Measurements from ENCODE around the gene SLC20A1.

SLC20A1 gene

GRCh38 chr2:112665113-112665780, 19.5 kb downstream of the SLC20A1 start:
- TF ChIP-seq REST (IDR thresholded peaks at IDR 0.05; ENCODE audit: low read depth) (no peak), CREB1 (IDR thresholded peaks at IDR 0.05; ENCODE audit: low read depth) (no peak), ZBTB7A (IDR thresholded peaks at IDR 0.05; ENCODE audit: low read depth) (no peak), NFIC (IDR thresholded peaks at IDR 0.05) (no peak), YY1 (IDR thresholded peaks at IDR 0.05; ENCODE audit: low read depth) (no peak), RAD21 (IDR thresholded peaks at IDR 0.05; ENCODE audit: low read depth) (no peak)

GRCh38 chr2:112666761-112667122, 21.0 kb downstream of the SLC20A1 start:
- TF ChIP-seq REST (IDR thresholded peaks at IDR 0.05; ENCODE audit: low read depth) (no peak), YY1 (IDR thresholded peaks at IDR 0.05; ENCODE audit: low read depth) (no peak), MAX (IDR thresholded peaks at IDR 0.05) (no peak), ZBTB7A (IDR thresholded peaks at IDR 0.05; ENCODE audit: low read depth) (no peak), NFIC (IDR thresholded peaks at IDR 0.05) (no peak), TCF12 (IDR thresholded peaks at IDR 0.05; ENCODE audit: low read depth) (no peak), EP300 (IDR thresholded peaks at IDR 0.05; ENCODE audit: borderline replicate concordance) (no peak), RAD21 (IDR thresholded peaks at IDR 0.05; ENCODE audit: low read depth) (no peak), TEAD4 (IDR thresholded peaks at IDR 0.05) (no peak)

GRCh38 chr2:112669667-112670066, 23.9 kb downstream of the SLC20A1 start:
- TF ChIP-seq TCF12 (IDR thresholded peaks at IDR 0.05; ENCODE audit: low read depth): no peak
- TF ChIP-seq USF1 (IDR thresholded peaks at IDR 0.05): no peak
- no peak for TF ChIP-seq NFIC (IDR thresholded peaks at IDR 0.05)
- TF ChIP-seq RAD21 (IDR thresholded peaks at IDR 0.05; ENCODE audit: low read depth): no peak
- no peak for TF ChIP-seq CREB1 (IDR thresholded peaks at IDR 0.05; ENCODE audit: low read depth)
- TF ChIP-seq TEAD4 (IDR thresholded peaks at IDR 0.05): no peak
- no peak for TF ChIP-seq FOXM1 (IDR thresholded peaks at IDR 0.05; ENCODE audit: borderline replicate concordance, low read depth)
- no peak for TF ChIP-seq TAF1 (IDR thresholded peaks at IDR 0.05; ENCODE audit: low read depth)
- TF ChIP-seq MAX (IDR thresholded peaks at IDR 0.05): no peak
- no peak for TF ChIP-seq YY1 (IDR thresholded peaks at IDR 0.05; ENCODE audit: low read depth)
- no peak for TF ChIP-seq ZBTB7A (IDR thresholded peaks at IDR 0.05; ENCODE audit: low read depth)
- no peak for TF ChIP-seq REST (IDR thresholded peaks at IDR 0.05; ENCODE audit: low read depth)

- TF ChIP-seq ZBTB7A (IDR thresholded peaks at IDR 0.05; ENCODE audit: low read depth) (no peak), FOXM1 (IDR thresholded peaks at IDR 0.05; ENCODE audit: borderline replicate concordance, low read depth) (no peak), REST (IDR thresholded peaks at IDR 0.05; ENCODE audit: low read depth) (no peak)
These were observed 24.7 kb downstream of the SLC20A1 start for GRCh38 chr2:112670252-112671022.

Measured in Ishikawa (cell line).